HL-60 (cell line): ENCODE data around the gene FGD5.

Experiments
- DNase-seq, 2 experiments: peaks; one replicate each; pipeline ENCODE4 v3.0.0-alpha.2; 2010 to 2020; ENCODE audit warnings: low read depth in 1 of 2, low spot score in 1 of 2
- H3K27ac ChIP-seq: fragments of 250-450 bp; sonication (Bioruptor Pico); replicated peaks from 2 replicates; pipeline ENCODE4 v1.5.1; 2020; ENCODE audit warnings: mild to moderate bottlenecking, moderate library complexity
- H3K27me3 ChIP-seq: fragments of 250-450 bp; sonication (Bioruptor Pico); 2 replicates; pipeline ENCODE4 v1.5.1; 2021; ENCODE audit warnings: mild to moderate bottlenecking, moderate library complexity; ENCODE audit not compliant: insufficient read depth, poor library complexity, severe bottlenecking
- H3K4me3 ChIP-seq: replicated peaks from 2 replicates; pipeline ENCODE4 v1.5.1; 2011; ENCODE audit warnings: mild to moderate bottlenecking, control low read depth, low read length; ENCODE audit not compliant: insufficient read depth
- CTCF ChIP-seq: IDR thresholded peaks from one replicate; pipeline ENCODE4 v1.5.1; 2011; ENCODE audit warnings: low read length, control low read depth, inconsistent platforms; ENCODE audit not compliant: insufficient read depth
- GABPA ChIP-seq: IDR thresholded peaks from 2 replicates; pipeline ENCODE4 v1.6.1; 2012; ENCODE audit warnings: low read depth
- POLR2AphosphoS5 ChIP-seq: IDR thresholded peaks from 2 replicates; pipeline ENCODE4 v1.6.1; 2012; ENCODE audit warnings: low read depth
- SPI1 ChIP-seq: IDR thresholded peaks from 2 replicates; pipeline ENCODE4 v1.6.1; 2012; ENCODE audit warnings: low read depth, mild to moderate bottlenecking, borderline replicate concordance
- TF ChIP-seq, protein P1 (sequence below): IDR thresholded peaks from 2 replicates; pipeline ENCODE4 v1.6.1; 2012; ENCODE audit warnings: low read depth; ENCODE audit not compliant: insufficient replicate concordance

Gene FGD5

DNA sequence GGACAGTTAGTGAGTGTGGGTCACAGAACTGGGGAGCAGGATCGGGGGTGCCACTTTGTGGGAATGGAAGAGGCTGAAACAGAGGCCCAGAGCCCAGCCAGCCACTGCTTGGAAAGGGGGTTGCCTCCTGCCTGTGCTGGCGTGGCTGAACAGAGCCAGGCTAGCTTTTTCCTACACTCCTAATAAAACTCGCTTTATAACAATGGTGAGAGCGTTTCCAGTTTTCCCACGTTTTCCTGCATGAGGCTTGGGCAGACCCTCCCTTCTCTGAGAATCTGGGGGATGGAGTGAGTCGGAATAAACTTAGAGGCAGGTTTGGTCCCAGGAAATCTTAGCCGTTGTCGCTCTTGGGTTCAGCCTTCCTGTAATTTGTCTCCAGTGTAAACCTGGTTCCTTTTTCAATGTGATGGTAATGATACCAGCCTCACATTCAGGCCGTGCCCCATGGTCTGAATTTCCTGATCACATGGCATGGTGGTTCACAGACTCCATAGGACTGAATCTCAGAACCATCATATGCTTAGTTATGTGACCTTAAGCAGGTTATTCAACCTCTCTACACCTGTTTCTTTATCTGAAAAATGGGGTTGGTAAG is 6.5 kb upstream of the FGD5 start:
- Histone ChIP-seq H3K27me3 (peaks cover 47% of the 10 kb centered on the region), H3K4me3 (no peak overlapping the region), H3K27ac (no peak overlapping the region)
- TF ChIP-seq CTCF: no peak
- TF ChIP-seq, protein P1, sequence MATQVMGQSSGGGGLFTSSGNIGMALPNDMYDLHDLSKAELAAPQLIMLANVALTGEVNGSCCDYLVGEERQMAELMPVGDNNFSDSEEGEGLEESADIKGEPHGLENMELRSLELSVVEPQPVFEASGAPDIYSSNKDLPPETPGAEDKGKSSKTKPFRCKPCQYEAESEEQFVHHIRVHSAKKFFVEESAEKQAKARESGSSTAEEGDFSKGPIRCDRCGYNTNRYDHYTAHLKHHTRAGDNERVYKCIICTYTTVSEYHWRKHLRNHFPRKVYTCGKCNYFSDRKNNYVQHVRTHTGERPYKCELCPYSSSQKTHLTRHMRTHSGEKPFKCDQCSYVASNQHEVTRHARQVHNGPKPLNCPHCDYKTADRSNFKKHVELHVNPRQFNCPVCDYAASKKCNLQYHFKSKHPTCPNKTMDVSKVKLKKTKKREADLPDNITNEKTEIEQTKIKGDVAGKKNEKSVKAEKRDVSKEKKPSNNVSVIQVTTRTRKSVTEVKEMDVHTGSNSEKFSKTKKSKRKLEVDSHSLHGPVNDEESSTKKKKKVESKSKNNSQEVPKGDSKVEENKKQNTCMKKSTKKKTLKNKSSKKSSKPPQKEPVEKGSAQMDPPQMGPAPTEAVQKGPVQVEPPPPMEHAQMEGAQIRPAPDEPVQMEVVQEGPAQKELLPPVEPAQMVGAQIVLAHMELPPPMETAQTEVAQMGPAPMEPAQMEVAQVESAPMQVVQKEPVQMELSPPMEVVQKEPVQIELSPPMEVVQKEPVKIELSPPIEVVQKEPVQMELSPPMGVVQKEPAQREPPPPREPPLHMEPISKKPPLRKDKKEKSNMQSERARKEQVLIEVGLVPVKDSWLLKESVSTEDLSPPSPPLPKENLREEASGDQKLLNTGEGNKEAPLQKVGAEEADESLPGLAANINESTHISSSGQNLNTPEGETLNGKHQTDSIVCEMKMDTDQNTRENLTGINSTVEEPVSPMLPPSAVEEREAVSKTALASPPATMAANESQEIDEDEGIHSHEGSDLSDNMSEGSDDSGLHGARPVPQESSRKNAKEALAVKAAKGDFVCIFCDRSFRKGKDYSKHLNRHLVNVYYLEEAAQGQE: no peak
- TF ChIP-seq POLR2AphosphoS5: no peak
- no peak for TF ChIP-seq GABPA
- TF ChIP-seq SPI1: no peak
- DNase-seq: no peak

DNA sequence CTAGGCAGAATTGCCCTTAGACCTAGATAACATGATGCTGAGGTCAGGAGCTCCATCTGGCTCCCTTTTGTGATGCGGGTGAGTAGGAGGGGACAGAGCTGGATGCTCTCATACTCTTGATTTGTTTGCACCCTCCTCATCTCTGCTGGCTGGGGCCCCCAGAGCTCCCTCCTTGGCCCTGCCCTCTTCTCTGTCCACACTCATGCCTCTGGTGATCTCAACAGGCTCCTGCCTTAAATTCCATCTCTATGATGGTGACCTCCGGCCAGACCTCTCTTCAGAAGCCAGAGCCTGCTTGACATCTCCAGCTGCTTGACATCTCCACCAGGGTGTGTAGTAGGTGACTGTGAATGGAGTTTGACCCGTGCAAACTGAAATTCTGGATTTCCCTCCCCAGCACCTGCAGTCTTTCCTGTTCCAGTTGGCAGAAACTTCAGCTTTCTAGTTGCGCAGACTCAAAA is 4.3 kb upstream of the FGD5 start:
- Histone ChIP-seq H3K27me3 (peaks cover 44% of the 10 kb centered on the region), H3K4me3 (no peak overlapping the region), H3K27ac (no peak overlapping the region)
- no peak for DNase-seq
- TF ChIP-seq CTCF (no peak), GABPA (no peak), POLR2AphosphoS5 (no peak), SPI1 (no peak)
- TF ChIP-seq, protein P1: no peak

- no peak overlapping the region for H3K4me3 ChIP-seq
- DNase-seq: no peak
- H3K27me3 ChIP-seq: peaks cover 29% of the 10 kb centered on the region
- H3K27ac ChIP-seq: no peak overlapping the region
- TF ChIP-seq, protein P1: no peak
- TF ChIP-seq GABPA: no peak
- no peak for TF ChIP-seq CTCF
- no peak for TF ChIP-seq SPI1
- TF ChIP-seq POLR2AphosphoS5: no peak
Measured at GRCh38 chr3:14816359-14816758, 2.4 kb upstream of the FGD5 start.
